HK-2 (cell line): Measurements from ENCODE around the gene PLCB4.
"Not testable (repeated sequence)": the region's sequence is repeated elsewhere in the genome, so short reads cannot be mapped to it uniquely, and the experiment has no call there.

Source experiments
- DNase-seq: peaks from one replicate; pipeline ENCODE4 v3.0.0-alpha.2; 2018; ENCODE audit not compliant: unreplicated experiment

The PLCB4 gene

GRCh38 chr20:9068841-9069663 lies at the start of gene PLCB4:
TSS of gene PLCB4 (plus strand) at chr20:9069087. CDS start at chr20:9307815, 238,728 bp downstream.
- DNase-seq = peak; percentile 93

GRCh38 chr20:9019833-9020232 lies 49.1 kb upstream of the PLCB4 start:
- DNase-seq = no peak

- peak; percentile 73 for DNase-seq
Observed at GRCh38 chr20:9021216-9021615, 47.7 kb upstream of the PLCB4 start.

- DNase-seq = peak; percentile 33
Observed at GRCh38 chr20:9021699-9022098, 47.2 kb upstream of the PLCB4 start.

GRCh38 chr20:9022376-9022775 lies 46.5 kb upstream of the PLCB4 start:
- no peak for DNase-seq

- DNase-seq = no peak
Observed at GRCh38 chr20:9024606-9025005, 44.3 kb upstream of the PLCB4 start.

GRCh38 chr20:9025011-9025410 lies 43.9 kb upstream of the PLCB4 start:
- DNase-seq = peak; percentile 58

- no peak for DNase-seq
Observed at GRCh38 chr20:9025643-9026042, 43.2 kb upstream of the PLCB4 start.

- DNase-seq = no peak
Observed at GRCh38 chr20:9027626-9028025, 41.3 kb upstream of the PLCB4 start.

- no peak for DNase-seq
Observed at GRCh38 chr20:9028419-9028818, 40.5 kb upstream of the PLCB4 start.

GRCh38 chr20:9031991-9032390 lies 36.9 kb upstream of the PLCB4 start:
- no peak for DNase-seq

- no peak for DNase-seq
Observed at GRCh38 chr20:9032758-9033157, 36.1 kb upstream of the PLCB4 start.

GRCh38 chr20:9035126-9035525 lies 33.8 kb upstream of the PLCB4 start:
- peak; percentile 81 for DNase-seq

- no peak for DNase-seq
Observed at GRCh38 chr20:9036593-9036992, 32.3 kb upstream of the PLCB4 start.

GRCh38 chr20:9038791-9039535 lies 29.9 kb upstream of the PLCB4 start:
- DNase-seq = no peak

- no peak for DNase-seq
Observed at GRCh38 chr20:9040863-9041524, 27.9 kb upstream of the PLCB4 start.

- DNase-seq = no peak
Observed at GRCh38 chr20:9043364-9043763, 25.5 kb upstream of the PLCB4 start.

GRCh38 chr20:9047928-9048327 lies 21.0 kb upstream of the PLCB4 start:
- DNase-seq = not testable (repeated sequence)

- peak; percentile 71 for DNase-seq
Observed at GRCh38 chr20:9051508-9051907, 17.4 kb upstream of the PLCB4 start.

GRCh38 chr20:9052136-9052535 lies 16.8 kb upstream of the PLCB4 start:
- DNase-seq = peak; percentile 61

- DNase-seq = no peak
Observed at GRCh38 chr20:9053108-9053507, 15.8 kb upstream of the PLCB4 start.

GRCh38 chr20:9054176-9054575 lies 14.7 kb upstream of the PLCB4 start:
- DNase-seq = no peak

GRCh38 chr20:9059931-9060330 lies 9.0 kb upstream of the PLCB4 start:
- DNase-seq = peak; percentile 93
